Lower leg skin (tissue), 3 donors: ENCODE measurements around the gene TRMT61A.

Source experiments
- CTCF ChIP-seq, 3 donors: fragments of 450-650 bp; IDR thresholded peaks; one replicate each; pipeline ENCODE4 v1.5.1; 2016; ENCODE audit warnings: antibody characterized with exemption in 3 of 3, mild to moderate bottlenecking in 3 of 3, moderate library complexity in 2 of 3
- POLR2A ChIP-seq, 2 donors: fragments of 450-650 bp; IDR thresholded peaks; one replicate each; pipeline ENCODE4 v1.6.1; 2016 to 2017; ENCODE audit warnings: antibody characterized with exemption in 2 of 2, mild to moderate bottlenecking in 1 of 2, moderate library complexity in 1 of 2

- TF ChIP-seq CTCF (IDR thresholded peaks at IDR 0.05) (no peak), POLR2A (IDR thresholded peaks at IDR 0.05) (no peak)
Observed at GRCh38 chr14:103562179-103562428, 33.1 kb downstream of the TRMT61A start.
